GM12875 (cell line): ENCODE measurements around the gene AP1AR.

Experiments used
- H3K4me3 ChIP-seq: one replicate; pipeline ENCODE4 v1.5.1; 2011; ENCODE audit warnings: low read depth, low read length, control low read depth
- CTCF ChIP-seq: IDR thresholded peaks from 2 replicates; pipeline ENCODE4 v1.5.1; 2011; ENCODE audit warnings: low read depth, mild to moderate bottlenecking, control low read depth, inconsistent platforms, low read length, moderate library complexity, borderline replicate concordance; ENCODE audit not compliant: insufficient read depth

Gene AP1AR

GRCh38 chr4:112279025-112279881 is 47.7 kb downstream of the AP1AR start:
- H3K4me3 ChIP-seq = peak overlapping the region; percentile 43
- no peak for TF ChIP-seq CTCF

GRCh38 chr4:112279882-112280315 is 48.3 kb downstream of the AP1AR start:
- peak overlapping the region; percentile 43 for H3K4me3 ChIP-seq
- TF ChIP-seq CTCF = no peak

DNA sequence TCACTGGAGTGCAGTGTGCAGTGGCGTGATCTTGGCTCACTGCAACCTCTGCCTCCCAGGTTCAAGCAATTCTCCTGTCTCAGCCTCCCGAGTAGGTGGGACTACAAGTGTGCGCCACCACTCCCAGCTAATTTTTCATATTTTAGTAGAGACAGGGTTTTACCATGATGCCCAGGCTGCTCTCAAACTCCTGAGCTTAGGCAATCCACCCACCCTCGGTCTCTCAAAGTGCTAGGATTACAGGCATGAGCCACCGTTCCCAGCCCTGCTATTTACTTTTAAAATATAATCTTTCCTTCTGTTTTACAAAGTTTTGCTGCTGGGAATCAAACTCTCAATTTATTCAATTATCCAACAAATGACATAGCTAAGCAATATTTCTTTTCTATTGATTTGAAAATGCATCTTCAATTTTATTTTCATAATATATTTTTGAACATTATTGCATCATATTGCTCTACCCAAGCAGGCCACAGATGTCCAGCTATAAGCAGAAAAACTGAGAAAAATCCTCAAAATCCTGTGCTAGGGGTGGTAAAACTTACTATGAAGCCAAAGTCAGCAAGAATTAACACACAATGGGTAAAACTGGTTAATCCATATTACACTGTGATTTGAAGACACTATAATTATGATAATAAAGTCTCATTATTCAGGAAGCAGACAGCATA is 48.9 kb downstream of the AP1AR start:
- no peak for TF ChIP-seq CTCF
- H3K4me3 ChIP-seq = peak overlapping the region; percentile 43

DNA sequence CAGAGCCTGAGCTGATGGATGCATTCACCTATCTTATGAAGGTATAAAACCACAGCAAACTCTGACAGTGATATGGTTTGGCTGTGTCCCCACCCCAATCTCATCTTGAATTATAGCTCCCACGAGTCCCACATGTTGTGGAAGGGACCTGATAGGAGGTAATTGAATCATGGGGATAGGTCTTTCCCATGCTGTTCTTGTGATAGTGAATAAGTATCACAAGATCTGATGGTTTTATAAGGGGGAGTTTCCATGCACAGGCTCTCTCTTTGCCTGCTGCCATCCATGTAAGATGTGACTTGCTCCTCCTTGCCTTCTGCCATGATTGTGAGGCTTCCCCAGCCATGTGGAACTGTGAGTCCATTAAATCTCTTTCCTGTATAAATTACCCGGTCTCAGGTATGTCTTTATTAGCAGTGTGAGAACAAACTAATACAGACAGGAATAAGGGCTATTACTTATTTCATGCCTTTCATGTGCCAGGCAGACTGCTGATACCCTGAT is 50.4 kb downstream of the AP1AR start:
- peak overlapping the region; percentile 84 for H3K4me3 ChIP-seq

GRCh38 chr4:112282860-112283667 is 51.5 kb downstream of the AP1AR start:
- TF ChIP-seq CTCF = no peak
- peak overlapping the region; percentile 84 for H3K4me3 ChIP-seq

GRCh38 chr4:112284166-112284565 is 52.6 kb downstream of the AP1AR start:
- H3K4me3 ChIP-seq = peak overlapping the region; percentile 84
- no peak for TF ChIP-seq CTCF
